HG02759 (cell line): Measurements from ENCODE around the gene ADA.
"Not testable (repeated sequence)": the region's sequence is repeated elsewhere in the genome, so short reads cannot be mapped to it uniquely, and the experiment has no call there.

Experiments used
- ATAC-seq: cut with Tn5 transposase; IDR thresholded peaks from one replicate; pipeline ENCODE4 v1.9.1; 2021; ENCODE audit warnings: mild to moderate bottlenecking, moderate library complexity; ENCODE audit not compliant: unreplicated experiment

ADA gene

DNA sequence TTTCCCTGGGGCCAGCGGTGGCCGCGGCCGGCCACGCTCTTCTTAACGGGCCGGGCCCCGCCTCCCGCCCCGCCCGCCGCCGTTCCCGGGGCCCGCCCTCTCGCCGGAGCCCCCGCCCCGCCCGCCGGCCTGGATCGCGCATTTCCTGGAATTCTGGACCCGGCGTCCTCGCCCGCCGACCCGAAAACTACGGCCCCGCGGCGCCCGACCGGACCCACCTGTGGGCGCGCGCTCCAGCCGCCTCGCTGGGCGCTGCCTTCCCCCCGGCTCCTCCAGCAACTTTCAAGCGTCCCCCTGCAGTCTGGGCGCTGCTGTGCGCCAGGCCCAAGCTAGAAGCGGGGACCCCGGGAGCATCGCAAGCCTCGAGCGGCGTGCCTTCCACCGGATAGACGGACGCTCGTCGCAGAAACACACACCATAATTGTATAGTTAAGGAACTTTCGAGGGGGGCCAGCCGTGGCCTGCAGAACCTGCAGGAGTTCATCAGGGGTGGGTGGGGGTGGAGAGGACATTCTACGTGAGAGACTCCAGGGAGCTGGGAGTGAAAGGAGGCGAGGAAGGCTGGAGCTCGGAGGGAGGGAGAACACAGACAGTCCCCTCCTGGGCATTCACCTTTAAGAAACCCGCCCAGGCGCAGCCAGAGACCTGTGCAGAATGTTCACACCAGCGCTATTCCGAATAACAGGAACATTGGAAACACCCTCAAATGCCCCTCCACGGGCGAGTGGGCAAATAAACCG is at the start of gene ADA:
Gene ADA (minus strand): TSS at position 16 of the 740 bp plus-strand sequence. CDS start 92 bp downstream, outside the sequence.
- peak; percentile 36 for ATAC-seq

DNA sequence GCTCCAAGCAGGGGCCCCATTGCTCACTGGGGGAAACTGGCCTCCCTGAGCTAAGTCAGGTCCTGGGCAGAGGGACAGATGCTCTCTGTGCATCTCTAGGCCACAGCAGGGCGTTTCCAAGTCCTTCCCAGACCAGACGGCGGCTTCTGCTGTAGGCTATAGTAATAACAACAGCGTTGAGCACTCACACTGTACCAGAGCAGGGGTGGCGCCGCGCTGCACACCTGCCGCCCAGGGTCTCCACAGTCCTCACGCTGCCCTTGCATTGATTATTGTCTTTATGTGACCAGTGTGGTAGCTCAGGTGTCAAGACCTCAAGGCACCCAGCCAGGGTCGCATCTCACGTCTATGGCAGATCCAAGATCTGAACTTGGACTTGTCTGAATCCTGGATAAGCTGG is 48.8 kb upstream of the ADA start:
- ATAC-seq: no peak

DNA sequence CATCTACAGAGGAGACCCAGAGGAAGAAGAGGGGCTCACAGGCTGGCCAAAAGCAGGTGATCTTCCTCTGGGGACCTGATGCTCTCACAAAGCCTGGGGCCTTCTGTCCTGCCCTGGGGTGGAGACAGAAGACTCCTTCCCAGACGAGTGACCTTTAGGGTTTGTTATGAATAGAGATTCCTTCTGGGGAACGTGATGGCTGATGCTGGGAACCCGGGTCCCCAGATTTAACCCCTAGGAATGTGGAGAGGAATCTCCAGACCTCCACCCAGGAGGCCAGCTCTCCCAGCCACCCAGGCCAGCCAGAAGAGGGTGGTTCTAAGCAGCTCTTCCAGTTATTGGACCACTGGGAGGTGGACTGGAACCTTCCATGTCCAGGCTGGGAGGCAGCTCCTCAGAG is 46.9 kb upstream of the ADA start:
- ATAC-seq: no peak

DNA sequence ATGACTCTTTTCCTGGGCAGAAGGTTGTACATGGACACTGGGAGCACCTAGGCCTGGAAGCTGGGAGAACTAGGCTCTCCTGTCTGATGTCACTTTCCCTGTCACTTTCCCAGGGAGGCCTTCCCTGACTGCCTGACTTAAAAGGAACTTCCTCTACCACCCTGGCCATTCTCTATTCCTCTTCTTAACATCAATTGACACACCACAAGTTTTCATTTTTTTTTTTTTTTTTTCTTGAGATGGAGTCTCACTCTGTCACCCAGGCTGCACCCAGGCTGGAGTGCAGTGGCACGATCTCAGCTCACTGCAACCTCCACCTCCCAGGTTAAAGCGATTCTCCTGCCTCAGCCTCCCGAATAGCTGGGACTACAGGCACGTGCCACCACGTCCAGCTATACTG is 45.5 kb upstream of the ADA start:
- not testable (repeated sequence) for ATAC-seq

DNA sequence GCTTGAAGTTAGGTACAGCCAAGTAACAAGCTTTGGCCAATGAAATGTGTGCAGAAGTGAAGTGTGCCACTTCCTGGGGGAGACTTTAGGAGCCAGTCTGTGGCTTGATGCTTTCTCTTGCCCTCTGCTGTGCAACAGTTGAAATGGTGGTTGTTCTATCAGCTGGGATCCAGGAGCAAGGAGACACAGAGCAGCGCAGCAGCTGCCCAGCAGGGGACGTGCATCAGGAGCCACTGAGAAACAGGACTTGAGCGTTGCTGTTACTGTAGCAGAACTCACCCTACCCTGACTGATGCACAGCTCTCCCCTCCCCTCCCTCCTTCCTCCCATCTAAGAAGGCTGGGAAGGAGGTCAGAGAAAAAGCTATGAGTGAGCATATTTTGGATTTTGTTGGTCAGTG is 44.8 kb upstream of the ADA start:
- ATAC-seq: no peak

DNA sequence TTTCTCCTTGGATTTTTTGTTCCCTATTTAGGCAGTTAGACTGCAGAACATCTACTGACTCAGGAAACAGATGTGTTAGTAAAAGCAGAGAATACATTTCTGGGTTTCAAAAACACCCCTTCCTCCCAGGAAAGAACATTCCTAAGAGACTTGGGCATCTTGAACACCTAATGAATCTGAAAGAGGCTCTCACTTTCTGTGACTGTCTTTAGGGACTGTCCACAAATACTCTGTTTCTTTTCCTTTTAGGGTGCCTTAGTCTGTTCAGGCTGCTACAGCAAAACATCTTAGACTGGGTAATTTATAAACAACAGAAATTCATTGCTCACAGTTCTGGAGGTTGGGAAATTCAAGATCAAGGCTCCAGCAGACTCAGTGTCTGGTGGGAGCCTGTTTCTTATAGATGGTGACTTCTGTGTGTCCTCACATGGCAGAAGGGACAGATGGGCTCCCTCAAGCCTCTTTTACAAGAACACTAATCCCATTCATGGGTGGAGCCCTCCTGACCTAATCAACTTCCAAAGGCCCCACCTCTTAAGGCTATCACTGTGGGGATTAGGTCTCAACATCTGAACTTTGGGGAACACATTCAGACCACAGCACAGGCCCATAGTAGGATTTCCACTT is 44.3 kb upstream of the ADA start:
- ATAC-seq: no peak

DNA sequence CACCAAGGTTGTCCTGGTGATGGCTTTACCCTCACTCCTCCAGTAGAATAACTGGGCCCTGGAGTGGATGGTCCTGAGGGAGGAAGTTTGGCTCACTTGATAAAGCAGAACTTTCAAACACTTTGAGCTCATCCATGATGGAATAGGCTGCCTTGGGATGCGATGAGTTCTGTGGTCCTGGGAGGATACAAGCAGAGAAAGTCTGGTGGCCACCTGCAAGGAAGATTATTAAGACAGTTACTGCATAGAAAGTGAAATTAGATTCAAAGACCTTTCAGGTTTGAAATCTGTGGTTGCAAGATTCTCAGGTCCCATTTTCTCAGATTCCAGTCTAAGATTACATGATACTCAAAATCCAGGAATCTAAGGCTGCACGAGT is 43.8 kb upstream of the ADA start:
- ATAC-seq: no peak

DNA sequence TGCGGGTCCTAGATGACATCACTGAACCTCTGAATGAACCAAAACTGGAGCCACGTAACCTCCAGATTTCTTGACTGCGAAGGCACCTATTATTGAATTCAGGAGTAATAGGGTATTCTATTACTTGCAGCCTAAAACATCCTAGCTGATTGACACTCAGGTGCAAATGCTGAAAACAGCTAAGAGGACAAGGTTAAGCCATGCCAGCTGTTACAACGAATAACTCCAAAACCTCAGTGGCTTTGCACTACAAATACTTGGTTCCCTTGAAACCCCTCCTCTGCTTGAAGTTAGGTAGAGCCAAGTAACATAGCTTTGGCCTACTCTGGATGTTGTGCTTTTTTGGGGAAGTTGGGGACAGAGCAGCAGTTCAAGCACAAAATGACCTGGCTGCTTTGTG is 42.7 kb upstream of the ADA start:
- no peak for ATAC-seq

DNA sequence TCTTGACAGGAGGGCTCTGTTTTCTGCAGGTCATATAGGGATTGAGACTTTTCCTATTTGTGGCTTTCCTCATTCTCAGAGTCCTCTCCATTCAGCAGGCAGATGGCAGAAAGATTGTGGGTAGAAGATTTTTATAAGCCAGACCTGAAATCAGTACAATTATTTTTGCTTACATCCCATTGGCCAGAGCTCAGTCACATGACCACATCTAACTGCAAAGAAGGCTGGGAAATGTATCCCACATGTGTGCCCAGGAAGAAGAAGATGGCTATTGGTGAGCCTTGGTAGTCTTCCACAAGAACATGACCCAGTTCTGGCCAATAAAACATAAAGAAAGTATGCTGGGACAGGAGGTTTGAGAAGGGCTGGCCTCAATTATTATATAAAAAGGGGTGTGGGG is 42.1 kb upstream of the ADA start:
- no peak for ATAC-seq

DNA sequence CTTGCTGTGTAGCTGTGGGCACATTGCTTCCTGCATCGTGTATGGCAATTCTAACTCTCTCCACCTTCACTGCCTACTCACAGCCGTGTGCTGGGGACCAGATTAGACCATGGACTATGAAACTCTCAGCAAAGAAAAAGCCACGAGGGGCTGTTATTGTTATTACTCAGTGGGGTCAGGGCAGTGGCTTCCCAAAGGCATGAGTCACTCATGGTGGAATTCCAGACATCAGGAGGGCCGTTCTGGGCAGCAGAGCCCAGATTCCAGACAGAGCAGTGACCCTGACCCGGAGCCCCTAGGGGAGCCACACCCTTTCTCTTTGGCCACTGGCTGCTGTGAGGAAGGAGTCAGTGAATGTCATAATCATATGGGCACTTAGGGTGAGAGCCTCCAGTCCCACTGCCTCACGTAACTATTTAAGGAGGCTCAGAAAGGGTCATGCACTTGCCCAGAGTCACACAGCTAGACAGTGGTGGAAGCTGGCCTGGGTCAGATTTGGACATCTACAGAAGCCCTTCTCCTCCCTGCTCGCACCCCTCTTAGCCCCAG is 41.5 kb upstream of the ADA start:
- ATAC-seq: no peak

DNA sequence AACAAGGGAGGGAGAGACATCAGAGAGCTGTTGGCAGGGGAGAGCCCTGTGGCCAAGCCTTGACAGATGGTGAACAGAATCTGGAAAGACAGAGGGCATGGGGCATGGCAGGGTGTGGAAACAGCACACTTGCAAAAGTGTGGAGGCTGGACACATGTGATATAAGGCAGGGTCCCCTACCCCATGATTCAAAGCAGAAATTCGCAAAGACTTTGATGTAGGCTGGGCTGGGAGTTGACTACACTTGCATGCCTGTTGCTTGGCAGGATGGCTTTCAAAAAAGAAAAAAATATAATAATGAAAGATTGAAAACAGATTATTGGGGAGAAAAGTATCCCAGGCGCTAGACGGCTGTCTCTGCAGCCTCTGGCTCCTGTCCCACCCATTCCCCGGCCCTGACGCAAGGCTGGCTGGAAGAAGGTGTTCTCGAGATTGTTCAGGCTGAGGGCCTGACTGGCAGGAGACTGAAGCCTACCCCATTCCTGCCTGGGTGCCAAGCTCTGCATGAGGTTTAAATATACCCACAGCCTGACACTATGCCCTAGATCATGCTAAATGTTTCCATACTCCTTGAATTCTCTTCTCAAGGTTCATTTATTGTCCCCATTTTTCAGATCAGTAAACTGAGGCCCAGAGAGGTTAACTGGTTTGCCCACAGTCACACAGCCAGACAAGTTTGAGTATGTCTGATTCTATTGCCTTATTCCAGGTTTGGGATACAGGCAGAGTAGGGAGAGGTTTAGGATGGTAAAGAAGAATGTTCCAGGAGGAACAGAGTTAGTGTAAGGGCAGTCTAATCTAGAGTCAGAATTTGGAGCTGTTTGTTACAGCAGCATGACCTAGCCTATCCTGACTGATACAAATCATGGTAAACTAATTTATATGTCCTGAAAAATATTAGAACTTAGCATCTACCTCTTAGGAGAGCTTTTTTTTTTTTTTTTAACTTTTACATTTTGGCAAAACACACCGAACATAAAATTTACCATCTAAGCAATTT is 40.2 kb upstream of the ADA start:
- ATAC-seq: no peak

DNA sequence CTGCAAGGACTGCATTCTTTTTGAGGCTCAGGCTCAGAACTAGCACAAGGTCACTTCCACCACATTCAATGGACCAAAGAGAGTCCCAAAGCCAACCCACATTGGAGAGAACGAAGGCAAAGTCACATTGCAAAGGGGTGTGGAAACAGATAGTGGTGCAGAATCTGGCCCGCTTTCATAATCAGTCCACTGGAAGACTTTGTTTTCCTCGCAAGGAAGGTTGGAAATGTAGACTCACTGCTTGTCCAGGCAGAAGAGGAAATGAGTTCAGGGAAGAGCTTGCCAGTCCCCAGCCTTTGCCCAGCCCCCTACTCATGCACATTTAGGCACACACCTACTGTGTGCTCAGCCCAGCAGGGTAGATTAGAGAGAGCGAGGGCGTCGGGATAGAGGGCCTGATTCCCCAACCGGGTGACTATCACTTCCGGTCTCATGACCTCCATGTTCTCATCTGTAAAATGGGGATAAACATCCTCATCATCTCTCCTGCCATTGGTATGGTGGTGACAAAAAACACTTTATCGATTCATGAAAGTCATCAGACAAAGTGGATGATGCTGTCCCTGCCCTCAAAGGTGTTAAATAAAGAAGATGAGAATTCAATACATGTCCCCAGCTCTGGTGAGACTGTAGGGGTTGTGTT is 39.4 kb upstream of the ADA start:
- no peak for ATAC-seq

DNA sequence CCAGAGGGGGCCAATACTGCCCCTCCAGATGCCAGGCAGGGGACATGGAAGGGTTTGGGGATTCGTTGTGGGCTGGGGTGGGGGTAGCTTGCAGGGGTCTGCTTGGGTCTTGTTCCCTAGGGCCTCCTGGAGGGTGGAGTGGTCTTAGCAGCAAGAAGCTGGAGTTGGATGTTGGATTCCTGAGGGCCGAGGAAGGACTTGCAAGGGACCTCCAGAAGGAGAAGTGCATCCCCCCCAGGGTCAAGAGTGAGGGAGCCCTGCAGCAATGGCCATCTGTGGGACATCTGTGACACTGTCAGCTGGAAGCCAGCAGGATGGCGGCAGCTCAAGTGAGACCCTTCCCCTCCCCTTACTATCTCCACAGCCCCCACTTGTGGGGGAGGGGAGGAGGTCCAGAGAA is 38.3 kb upstream of the ADA start:
- no peak for ATAC-seq

DNA sequence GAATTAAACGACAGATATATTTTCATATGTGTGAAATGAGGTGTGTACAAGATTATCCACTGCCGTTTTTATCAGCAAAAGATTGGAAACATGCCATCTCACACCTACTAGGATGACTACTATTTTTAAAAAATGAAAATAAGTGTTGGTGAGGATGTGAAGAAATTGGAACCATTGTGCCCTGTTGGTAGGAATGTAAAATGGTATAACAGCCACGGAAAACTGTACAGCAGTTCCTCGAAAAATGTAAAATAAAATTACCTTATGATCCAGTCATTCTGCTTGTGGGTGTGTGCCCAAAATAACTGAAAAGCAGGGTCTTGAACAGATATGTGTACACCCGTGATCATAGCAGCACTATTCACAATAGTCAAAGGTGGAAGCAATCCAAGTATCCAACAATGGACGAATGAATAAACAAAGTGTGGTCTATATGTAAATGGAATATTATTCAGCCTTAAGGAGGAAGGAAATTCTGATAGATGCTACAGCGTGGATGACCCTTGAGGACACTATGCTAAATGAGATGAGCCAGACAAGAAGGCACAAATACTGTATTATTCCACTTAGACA is 36.6 kb upstream of the ADA start:
- ATAC-seq: no peak

DNA sequence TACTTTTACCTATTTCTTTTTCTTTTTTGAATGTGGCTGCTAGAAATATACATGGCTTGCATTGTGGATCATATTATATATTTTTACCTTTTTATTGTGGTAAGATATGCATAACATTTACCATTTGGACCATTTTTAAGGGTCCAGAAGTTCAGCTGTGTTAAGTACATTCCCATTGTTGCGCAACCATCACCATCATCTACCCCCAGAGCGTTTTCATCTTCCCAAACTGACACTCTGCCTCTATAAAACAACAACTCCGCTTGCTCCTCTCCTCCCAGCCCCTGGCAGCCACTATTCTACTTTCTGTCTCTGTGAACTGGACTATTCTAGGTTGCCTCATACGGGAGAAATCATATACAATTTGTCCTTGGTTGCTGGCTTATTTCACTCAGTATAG is 35.4 kb upstream of the ADA start:
- no peak for ATAC-seq

DNA sequence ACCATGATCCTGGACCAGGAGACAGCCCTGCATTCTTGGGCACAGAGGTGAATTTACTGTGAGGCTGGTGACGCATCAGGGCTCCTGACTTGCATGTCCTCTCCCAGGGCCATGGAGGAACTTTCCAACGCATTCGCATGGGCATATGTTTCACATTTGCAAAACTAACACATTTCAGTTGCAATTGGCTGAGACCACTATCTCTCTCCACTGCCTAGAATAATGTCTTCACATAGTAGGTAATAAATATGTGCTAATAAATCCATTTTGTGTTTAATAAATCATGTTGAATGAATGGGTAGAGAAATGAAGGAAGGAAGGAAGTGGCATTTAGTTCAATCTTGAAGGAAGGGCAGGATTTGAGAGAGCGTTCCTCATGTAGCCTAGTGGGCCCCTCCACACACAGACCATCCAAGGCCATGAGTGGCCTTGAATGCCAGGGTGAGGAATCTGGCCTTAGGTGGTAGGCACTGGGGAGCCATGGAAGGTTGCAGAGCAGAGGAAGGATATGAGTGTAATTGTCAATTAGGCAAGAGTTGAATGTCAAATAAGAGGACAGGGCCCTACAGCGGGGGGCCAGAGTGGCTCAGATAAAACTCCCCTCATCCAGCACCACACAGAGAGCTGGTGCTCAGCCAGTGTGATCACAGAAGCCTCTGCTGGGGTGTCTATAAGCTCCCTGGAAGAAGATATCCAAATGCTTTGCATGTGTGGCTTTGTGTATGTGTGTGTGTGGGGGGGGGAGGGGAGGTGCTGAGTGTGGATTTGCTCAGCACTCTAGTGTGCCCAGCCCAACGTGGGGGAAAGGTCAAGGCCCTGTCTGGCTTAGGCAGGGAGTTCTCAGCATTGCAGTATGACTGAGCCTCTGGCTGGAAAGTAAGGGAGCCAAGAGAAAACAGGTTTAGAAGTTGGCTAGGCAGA is 32.8 kb upstream of the ADA start:
- no peak for ATAC-seq

DNA sequence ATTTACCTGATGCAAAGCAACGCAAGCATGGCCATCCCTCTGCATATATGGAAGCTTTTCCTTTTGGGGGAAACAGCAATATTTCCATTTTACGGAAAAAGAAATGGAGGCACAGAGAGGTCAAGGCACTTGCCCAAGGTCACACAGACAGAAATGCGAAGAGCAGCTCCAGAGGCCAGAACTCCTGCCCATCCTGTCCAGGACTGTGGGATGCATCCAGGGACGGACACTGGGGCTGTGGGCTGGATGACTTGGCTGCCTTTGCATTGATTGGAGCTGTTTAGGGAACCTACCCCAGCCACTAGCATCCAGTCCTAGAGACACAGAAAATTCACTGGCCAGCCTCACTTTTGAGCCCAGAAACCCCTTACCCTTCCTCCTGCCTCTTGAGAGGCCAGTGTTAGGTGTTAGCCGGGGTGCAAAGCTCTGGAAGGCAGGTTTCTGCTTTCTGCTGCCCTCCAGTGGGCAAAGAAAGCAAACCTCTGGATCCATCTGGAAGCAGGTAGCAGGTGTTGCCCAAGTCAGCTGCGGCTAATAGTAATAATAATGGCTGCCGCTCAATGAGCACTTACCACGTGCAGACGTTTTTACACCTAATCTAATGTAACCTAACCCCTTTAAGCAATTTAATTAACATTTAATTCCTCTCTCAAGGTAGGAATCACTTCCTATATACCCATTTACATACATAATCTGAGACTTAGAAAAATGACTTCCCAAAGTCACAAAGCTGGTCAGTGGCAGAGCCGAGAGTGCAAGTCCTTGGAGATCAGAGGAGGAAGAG is 32.0 kb upstream of the ADA start:
- peak; percentile 65 for ATAC-seq

DNA sequence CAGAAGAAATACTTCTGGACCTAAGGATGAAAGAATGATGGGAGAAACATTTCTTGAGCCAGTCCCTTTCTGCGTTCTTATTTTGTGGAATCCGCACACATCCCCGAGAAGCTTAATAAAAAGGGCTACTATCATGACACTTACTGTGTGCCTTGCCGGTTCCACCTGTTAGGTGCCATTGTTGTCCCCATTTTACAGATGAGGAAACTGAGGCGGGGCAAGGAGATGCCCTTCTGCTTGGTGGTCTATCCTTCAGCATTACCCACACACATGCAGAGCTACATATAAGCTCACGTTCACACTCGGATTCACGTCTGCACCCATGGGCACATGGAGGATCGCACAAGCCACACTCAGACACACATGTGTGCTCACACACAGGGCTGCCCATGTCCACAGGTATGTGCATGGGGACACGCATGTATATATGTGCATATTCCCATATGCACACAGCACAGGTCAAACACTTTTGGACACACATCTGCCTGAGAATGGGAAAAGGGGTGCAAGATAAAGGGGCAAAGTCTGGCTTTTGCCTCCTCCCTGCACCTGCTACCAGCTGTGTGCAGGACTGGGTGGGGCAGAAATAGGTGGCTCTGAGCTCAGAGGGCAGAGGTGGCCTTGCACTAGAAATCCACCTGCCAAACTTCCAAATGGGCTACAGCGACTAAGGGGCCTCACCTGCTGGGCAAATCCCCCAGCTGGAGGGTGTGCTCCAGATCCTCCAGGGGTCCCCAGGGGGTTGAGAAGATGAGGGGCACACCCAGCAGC is 30.5 kb upstream of the ADA start:
- ATAC-seq: no peak
